HCT116 (cell line): ENCODE data around the gene ARHGEF16. TPM values are rescaled to one million over a fixed set of nuclear protein-coding genes. Genes with fewer than 3 reads are reported as not detected.

Source experiments
- ATAC-seq: fragments of 200-7000 bp; cut with Tn5 transposase; 2 replicates; pipeline ENCODE4 v1.9.1; 2020; ENCODE audit warnings: mild to moderate bottlenecking, moderate library complexity
- BruUV-seq: library from RNA; stranded (reverse); fragments of 400-500 nt; replicated peaks from 2 replicates; lab custom pipeline; 2021; lab: Mats Ljungman, UMichigan
- CTCF ChIA-PET: fragments of 300-600 bp; sonication (Branson Sonifier 250); formaldehyde crosslinking; loops from one replicate; lab custom pipeline; 2021; ENCODE audit warnings: antibody characterized with exemption; lab: Charles Lee
- POLR2A ChIA-PET: fragments of 300-600, 350-600 bp; sonication (Branson Sonifier 250); formaldehyde crosslinking; loops from one replicate; lab custom pipeline; 2021; ENCODE audit warnings: antibody characterized with exemption; lab: Charles Lee
- RAD21 ChIA-PET, 2 experiments: fragments of 300-600 bp; sonication (Branson Sonifier 250); formaldehyde crosslinking; loops; one replicate each; lab custom pipeline; 2023; ENCODE audit warnings: low total read pairs in 2 of 2; ENCODE audit not compliant: uncharacterized antibody in 2 of 2, unreplicated experiment in 2 of 2, low non-redundant PET in 1 of 2; lab: Charles Lee
- DNase-seq: peaks from one replicate; pipeline ENCODE4 v3.0.0-alpha.2; 2010; ENCODE audit warnings: low read depth, low spot score
- H2AFZ ChIP-seq: fragments of 200-600 bp; shearing (Covaris generic), sonication (generic); 2 replicates; pipeline ENCODE4 v1.6.1; 2017; ENCODE audit warnings: low read depth, mixed run types, mixed read lengths, antibody characterized with exemption, low read length; ENCODE audit not compliant: poor library complexity, severe bottlenecking
- H3K27ac ChIP-seq: 2 replicates; pipeline ENCODE4 v1.5.1; 2012; ENCODE audit warnings: low read depth, low read length
- H3K27me3 ChIP-seq: fragments of 200-600 bp; sonication (generic); 2 replicates; pipeline ENCODE4 v1.6.1; 2016; ENCODE audit warnings: mixed run types, low read length, mixed read lengths; ENCODE audit not compliant: insufficient read depth
- H3K36me3 ChIP-seq, 2 experiments: fragments of 200-500 bp in 1 of 2; fragments of 200-600 bp in 1 of 2; sonication (Bioruptor generic) in 1 of 2; sonication (generic) in 1 of 2; 2 replicates each; pipeline versions ENCODE4 v1.5.1 to v1.6.1; 2014 to 2016; ENCODE audit warnings: low read length in 2 of 2, inconsistent platforms in 1 of 2, mixed read lengths in 1 of 2, mixed run types in 1 of 2; ENCODE audit not compliant: insufficient read depth in 2 of 2, control insufficient read depth in 1 of 2
- H3K4me1 ChIP-seq, 2 experiments: fragments of 200-600 bp in 1 of 2; sonication (generic) in 1 of 2; 2 replicates each; pipeline versions ENCODE4 v1.5.1 to v1.6.1; 2012 to 2017; ENCODE audit warnings: low read length in 2 of 2, inconsistent platforms in 1 of 2, mild to moderate bottlenecking in 1 of 2, mixed read lengths in 1 of 2, mixed run types in 1 of 2, moderate library complexity in 1 of 2; ENCODE audit not compliant: insufficient read depth in 2 of 2, control insufficient read depth in 1 of 2
- H3K4me2 ChIP-seq: fragments of 200-600 bp; sonication (generic); 2 replicates; pipeline ENCODE4 v1.6.1; 2017; ENCODE audit warnings: mixed run types, low read length, mixed read lengths
- H3K4me3 ChIP-seq, 2 experiments: fragments of 200-600 bp in 1 of 2; sonication (generic) in 1 of 2; replicated peaks in 1 of 2; 2 replicates each; pipeline ENCODE4 v1.5.1; 2011 to 2016; ENCODE audit warnings: low read length in 2 of 2, control low read depth in 1 of 2, low read depth in 1 of 2, mild to moderate bottlenecking in 1 of 2, mixed read lengths in 1 of 2, mixed run types in 1 of 2
- H3K79me2 ChIP-seq: fragments of 200-600 bp; sonication (generic); 2 replicates; pipeline ENCODE4 v1.6.1; 2017; ENCODE audit warnings: mild to moderate bottlenecking, mixed run types, low read length, moderate library complexity, mixed read lengths; ENCODE audit not compliant: insufficient read depth
- H3K9ac ChIP-seq: fragments of 200-600 bp; sonication (generic); 2 replicates; pipeline ENCODE4 v1.6.1; 2016; ENCODE audit warnings: low read length, mixed read lengths
- H3K9me2 ChIP-seq: fragments of 200-600 bp; sonication (generic), shearing (Covaris generic); 2 replicates; pipeline ENCODE4 v1.6.1; 2017; ENCODE audit warnings: mixed run types, mild to moderate bottlenecking, moderate library complexity; ENCODE audit not compliant: insufficient read depth
- H3K9me3 ChIP-seq, 2 experiments: fragments of 200-500 bp in 1 of 2; fragments of 200-600 bp in 1 of 2; sonication (Bioruptor generic) in 1 of 2; sonication (generic) in 1 of 2; 2 replicates each; pipeline ENCODE4 v1.6.1; 2014 to 2017; ENCODE audit warnings: low read length in 2 of 2, mixed read lengths in 2 of 2, inconsistent platforms in 1 of 2, low read depth in 1 of 2, mild to moderate bottlenecking in 1 of 2, mixed run types in 1 of 2, moderate library complexity in 1 of 2; ENCODE audit not compliant: control insufficient read depth in 1 of 2, insufficient read depth in 1 of 2
- H4K20me1 ChIP-seq: fragments of 200-600 bp; sonication (generic), shearing (Covaris generic); 2 replicates; pipeline ENCODE4 v1.6.1; 2017; ENCODE audit warnings: mixed run types, mild to moderate bottlenecking, moderate library complexity; ENCODE audit not compliant: insufficient read depth
- CBX3 ChIP-seq: IDR thresholded peaks from 2 replicates; pipeline ENCODE4 v1.6.1; 2012; ENCODE audit warnings: low read depth
- CEBPB ChIP-seq: IDR thresholded peaks from 2 replicates; pipeline ENCODE4 v1.6.1; 2012; ENCODE audit warnings: low read depth
- CTCF ChIP-seq, 3 experiments: fragments of 200-600 bp in 1 of 3; sonication (generic) in 1 of 3; IDR thresholded peaks in 2 of 3; conservative IDR thresholded peaks in 1 of 3; 2 replicates each; pipeline ENCODE4 v1.5.1; 2012 to 2017; ENCODE audit warnings: low read depth in 2 of 3, low read length in 2 of 3, antibody characterized with exemption in 1 of 3, borderline replicate concordance in 1 of 3, control low read depth in 1 of 3, mild to moderate bottlenecking in 1 of 3, mixed read lengths in 1 of 3, mixed run types in 1 of 3, moderate library complexity in 1 of 3; ENCODE audit not compliant: insufficient read depth in 1 of 3
- EGR1 ChIP-seq: IDR thresholded peaks from 2 replicates; pipeline ENCODE4 v1.6.1; 2012; ENCODE audit warnings: low read depth
- EZH2 ChIP-seq: fragments of 200-600 bp; sonication (generic); IDR thresholded peaks from 2 replicates; pipeline ENCODE4 v1.6.1; 2017; ENCODE audit warnings: antibody characterized with exemption, mixed run types
- EZH2phosphoT487 ChIP-seq: fragments of 200-600 bp; IDR thresholded peaks from 2 replicates; pipeline ENCODE4 v1.6.1; 2018; ENCODE audit warnings: antibody characterized with exemption, borderline replicate concordance
- REST ChIP-seq: IDR thresholded peaks from 2 replicates; pipeline ENCODE4 v1.6.1; 2012; ENCODE audit warnings: low read depth
- SRF ChIP-seq: IDR thresholded peaks from 2 replicates; pipeline ENCODE4 v1.6.1; 2012; ENCODE audit warnings: low read depth
- YY1 ChIP-seq: IDR thresholded peaks from 2 replicates; pipeline ENCODE4 v1.6.1; 2011; ENCODE audit warnings: low read length, low read depth, moderate library complexity, mild to moderate bottlenecking; ENCODE audit not compliant: insufficient replicate concordance; ENCODE audit errors: extremely low read depth
- ZBTB33 ChIP-seq: IDR thresholded peaks from 2 replicates; pipeline ENCODE4 v1.6.1; 2011; ENCODE audit warnings: mild to moderate bottlenecking, low read length, moderate library complexity; ENCODE audit not compliant: insufficient replicate concordance; ENCODE audit errors: extremely low read depth
- ZNF274 ChIP-seq: fragments of 200-500 bp; sonication (Bioruptor generic); IDR thresholded peaks from 2 replicates; pipeline ENCODE4 v1.6.1; 2014; ENCODE audit warnings: mild to moderate bottlenecking, low read depth, low read length, inconsistent platforms
- intact Hi-C: fragments of 100-400 bp; cut with micrococcal nuclease; formaldehyde crosslinking; loops from 2 replicates; pipeline ENCODE4 v1.10.0; 2022
- total RNA-seq: library from RNA; stranded (reverse); gene quantifications from one replicate; pipeline ENCODE4 v1.2.1, GENCODE V29; 2021; ENCODE audit not compliant: unreplicated experiment

Gene ARHGEF16
- total RNA-seq, 1 experiment from 2014 or later, result 37.4 TPM

GRCh38 chr1:3498246-3498930, 43.9 kb downstream of the ARHGEF16 start:
- CTCF ChIA-PET, result no interaction called here
- RAD21 ChIA-PET, result no interaction called here
- H3K9me2 ChIP-seq, result no peaks in the 10 kb centered on the region
- DNase-seq (no peak), ATAC-seq (no peak)
- no peak overlapping the region for H2AFZ ChIP-seq
- no peaks in the 10 kb centered on the region for H3K36me3 ChIP-seq
- BruUV-seq, result no TSS peak
- H4K20me1 ChIP-seq, result no peaks in the 10 kb centered on the region
- H3K27ac ChIP-seq, result no peak overlapping the region
- H3K4me3 ChIP-seq, result no peak overlapping the region
- H3K4me1 ChIP-seq, result peaks cover 0 to 9% of the 10 kb centered on the region in 2 experiments; a peak in 2 of 4 replicates
- intact Hi-C loops, result no loop called here
- no peak overlapping the region for H3K4me2 ChIP-seq
- TF ChIP-seq EZH2phosphoT487 (no peak), ZNF274 (no peak), ZBTB33 (no peak), CTCF (IDR thresholded peaks at IDR 0.05 in 2 of 3, conservative IDR thresholded peaks at IDR 0.05 in 1 of 3; ENCODE audit: borderline replicate concordance in 1 of 3, insufficient read depth in 1 of 3, low read depth in 2 of 3, low read length in 2 of 3) (no peak), CEBPB (no peak), EZH2 (no peak), REST (no peak), SRF (no peak), EGR1 (no peak), CBX3 (no peak), YY1 (no peak)
- H3K79me2 ChIP-seq, result no peaks in the 10 kb centered on the region
- POLR2A ChIA-PET, result no interaction called here
- H3K27me3 ChIP-seq, result no peaks in the 10 kb centered on the region
- no peaks in the 10 kb centered on the region for H3K9me3 ChIP-seq
- no peak overlapping the region for H3K9ac ChIP-seq
